Activated naive CD4-positive, alpha-beta T cell treated with anti-CD3 and anti-CD28 coated beads, Interleukin-2, amount 10 ng/mL, durations not matched to agents 5 hours and 36 hours (primary cell): ENCODE results near the gene PPDPF. TPM values are rescaled to one million over a fixed set of nuclear protein-coding genes. Genes with fewer than 3 reads are reported as not detected.

Experiments
- total RNA-seq, 2 experiments: library from RNA; stranded (reverse); gene quantifications; one replicate each; pipeline ENCODE4 v1.2.3, GENCODE V29; 2021

PPDPF gene, protein sequence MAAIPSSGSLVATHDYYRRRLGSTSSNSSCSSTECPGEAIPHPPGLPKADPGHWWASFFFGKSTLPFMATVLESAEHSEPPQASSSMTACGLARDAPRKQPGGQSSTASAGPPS
- 100 to 1,000 TPM; 221 to 231 TPM for total RNA-seq

GRCh38 chr20:63520504-63520933, at the start of gene PPDPF:
Gene PPDPF, plus strand, starts transcription at chr20:63520765. Its CDS starts 544 bp downstream, at chr20:63521309.

GRCh38 chr20:63471981-63472831, 48.4 kb upstream of the PPDPF start, which contains the start of gene KCNQ2:
Gene KCNQ2, minus strand, starts transcription at chr20:63472655. Its CDS starts 192 bp downstream, at chr20:63472463.

DNA sequence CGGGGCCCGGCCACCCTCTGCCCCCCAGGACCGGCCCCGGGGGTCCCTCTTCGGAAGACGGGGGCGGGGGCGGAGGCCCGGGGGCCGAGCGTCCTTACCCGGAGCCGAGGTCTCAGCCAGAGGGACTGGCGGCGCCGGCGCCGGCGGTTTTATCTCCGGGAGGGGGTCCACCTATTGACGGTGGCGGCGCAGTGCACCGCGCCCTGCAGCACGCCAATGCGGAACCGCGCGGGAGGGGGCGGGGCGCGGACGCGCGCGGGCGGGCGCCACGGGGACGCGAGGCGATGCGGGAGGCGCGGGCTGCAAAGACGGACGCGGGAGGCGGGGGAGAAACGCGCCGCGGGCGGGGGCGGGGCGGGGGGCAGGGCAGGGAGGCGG, 21.6 kb upstream of the PPDPF start, which contains the start of gene EEF1A2:
Gene EEF1A2, minus strand, starts transcription at position 124 of the 378 bp plus-strand sequence. CDS start 1,320 bp downstream, outside the sequence.

DNA sequence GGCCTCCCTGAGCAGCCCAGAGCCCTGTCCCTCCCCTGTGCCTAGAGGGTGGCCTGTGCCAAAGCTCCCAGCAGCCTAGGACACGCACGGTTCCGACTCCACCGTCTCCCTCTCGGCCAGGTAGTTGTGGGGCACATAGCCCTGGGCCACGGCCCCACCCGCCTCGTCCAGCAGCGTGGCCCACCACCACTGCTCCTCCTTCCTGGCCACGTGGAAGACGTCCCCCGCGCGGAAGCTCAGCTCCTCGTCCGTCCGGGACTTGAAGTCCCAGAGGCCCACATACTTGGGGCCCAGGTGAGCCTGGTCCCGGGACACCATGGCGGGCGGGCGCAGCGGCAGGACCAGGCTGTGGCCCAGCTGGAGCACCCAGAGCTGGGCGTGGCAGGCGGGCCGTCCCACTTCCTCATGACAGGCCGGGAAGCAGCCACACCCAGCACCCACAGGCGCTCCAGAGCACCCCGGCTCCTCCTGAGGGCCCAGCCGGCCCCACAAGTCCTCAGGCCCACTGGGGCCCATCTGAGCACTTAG, 16.5 kb downstream of the PPDPF start, which contains the start of gene PTK6:
Gene PTK6, minus strand, starts transcription at position 380 of the 528 bp plus-strand sequence. Its CDS starts 62 bp downstream, at position 318.

DNA sequence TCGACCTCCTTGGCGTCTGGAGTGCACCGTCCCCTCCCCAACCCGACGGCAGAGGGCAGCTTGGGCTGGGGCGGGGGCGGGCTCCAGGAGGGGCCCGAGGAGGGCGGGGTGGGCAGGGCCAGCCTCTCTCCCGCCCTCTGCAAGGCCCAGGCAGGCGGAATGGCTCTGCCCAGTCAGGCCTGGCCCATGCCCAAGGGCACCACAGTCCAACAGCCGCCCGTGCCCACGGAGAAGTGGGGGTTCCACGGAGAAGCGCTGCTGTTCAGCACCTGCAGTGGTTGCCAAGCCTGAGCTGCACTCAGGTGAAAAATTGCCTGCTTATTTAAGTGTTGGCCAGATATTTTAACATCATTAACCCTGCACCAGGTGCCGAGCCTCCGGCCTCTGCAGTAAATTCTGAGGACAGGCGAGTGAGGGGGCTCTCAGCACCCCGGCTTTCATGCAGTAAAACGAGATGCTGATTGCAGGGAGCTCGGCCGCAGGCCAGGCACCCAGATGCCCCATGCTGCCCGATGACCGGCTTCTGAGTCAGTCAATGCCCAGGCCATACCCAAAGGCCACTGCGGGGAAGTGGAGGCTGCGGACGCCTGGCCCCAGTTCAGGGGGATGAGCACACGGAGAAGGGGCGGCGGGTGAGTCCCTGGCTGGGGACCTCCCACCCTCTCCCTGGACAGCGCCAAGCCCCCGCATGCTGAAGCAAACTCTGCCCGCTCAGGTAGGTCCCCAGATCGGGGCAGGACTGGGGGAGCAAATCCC, 27.3 kb downstream of the PPDPF start, which contains the start of gene SRMS:
Gene SRMS, minus strand, starts transcription at position 25 of the 756 bp plus-strand sequence. CDS start 286 bp downstream, outside the sequence.

DNA sequence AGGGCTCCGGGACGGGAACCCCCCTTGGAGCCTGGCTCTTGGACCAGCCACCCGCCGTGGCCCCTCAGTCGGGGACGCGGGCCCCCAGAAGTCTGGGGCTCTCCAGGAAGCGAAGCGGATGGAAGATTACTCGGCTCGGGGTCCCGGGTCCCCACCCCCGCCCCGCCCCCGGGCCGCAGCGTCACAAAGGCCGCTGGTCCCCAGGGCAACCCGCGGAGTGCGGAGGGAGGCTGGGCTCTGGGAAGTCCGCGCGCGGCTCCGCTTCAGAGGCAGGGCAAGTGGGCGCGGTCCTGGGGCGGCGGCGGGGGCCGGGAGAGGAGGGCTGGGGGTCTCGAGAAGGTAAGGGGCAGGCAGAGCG, 33.3 kb downstream of the PPDPF start, which contains the start of gene FNDC11:
Gene FNDC11, plus strand, starts transcription at position 227 of the 358 bp plus-strand sequence. CDS start 1,505 bp downstream, outside the sequence.

Other genes starting within 250 kb of the PPDPF start
- gene ARFGAP1, start 248.0 kb upstream of the PPDPF start, total RNA-seq = 10 to 100 TPM; 80.6 to 85.3 TPM
- not detected for gene COL20A1, start 227.6 kb upstream of the PPDPF start, total RNA-seq
- not detected for gene CHRNA4, start 159.4 kb upstream of the PPDPF start, total RNA-seq
- gene KCNQ2, start 48.1 kb upstream of the PPDPF start, total RNA-seq = not detected
- gene EEF1A2, start 21.7 kb upstream of the PPDPF start, total RNA-seq = under 1 TPM; 0.19 to 0.88 TPM
- gene PTK6, start 16.6 kb downstream of the PPDPF start, total RNA-seq = under 1 TPM; 0.48 to 0.50 TPM
- not detected for gene SRMS, start 27.0 kb downstream of the PPDPF start, total RNA-seq
- gene FNDC11, start 33.4 kb downstream of the PPDPF start, total RNA-seq = under 1 TPM; 0.50 to 0.63 TPM
- gene HELZ2, start 53.5 kb downstream of the PPDPF start, total RNA-seq = 10 to 100 TPM; 19.9 to 24.5 TPM
- 10 to 100 TPM; 17.0 to 17.6 TPM for gene GMEB2, start 106.3 kb downstream of the PPDPF start, total RNA-seq
- gene STMN3, start 132.7 kb downstream of the PPDPF start, total RNA-seq = 10 to 100 TPM; 48.9 to 49.7 TPM
- gene RTEL1, start 137.5 kb downstream of the PPDPF start, total RNA-seq = 10 to 100 TPM; 38.1 to 39.2 TPM
- not detected for gene TNFRSF6B, start 175.9 kb downstream of the PPDPF start, total RNA-seq
- 10 to 100 TPM; 58.1 to 59.4 TPM for gene ARFRP1, start 187.2 kb downstream of the PPDPF start, total RNA-seq
- 10 to 100 TPM; 40.7 to 41.1 TPM for gene ZGPAT, start 187.3 kb downstream of the PPDPF start, total RNA-seq
- gene LIME1, start 215.9 kb downstream of the PPDPF start, total RNA-seq = 100 to 1,000 TPM; 290 to 295 TPM
- 100 to 1,000 TPM in 1 of 2 experiments, 10 to 100 TPM in 1; 98.4 to 104 TPM for gene SLC2A4RG, start 219.0 kb downstream of the PPDPF start, total RNA-seq